CD8-positive, alpha-beta memory T cell (primary cell): ENCODE data around the gene ERGIC2. TPM values are rescaled to one million over a fixed set of nuclear protein-coding genes. Genes with fewer than 3 reads are reported as not detected.
A peak's percentile ranks its signal among the peaks of the same experiment; 100 is the strongest.

ENCODE experiments used
- CTCF ChIA-PET: fragments of 350-600 bp; sonication (Branson Sonifier 250); formaldehyde crosslinking; loops from one replicate; lab custom pipeline; 2021; ENCODE audit warnings: antibody characterized with exemption; lab: Charles Lee
- POLR2A ChIA-PET: fragments of 350-600 bp; sonication (Branson Sonifier 250); formaldehyde crosslinking; loops from one replicate; lab custom pipeline; 2021; ENCODE audit warnings: antibody characterized with exemption; lab: Charles Lee
- DNase-seq, 5 donors: peaks; one replicate each; pipeline versions ENCODE4 v3.0.0 to v3.0.0-alpha.2; 2020 to 2022; ENCODE audit warnings: mixed read lengths in 1 of 5
- H3K27ac ChIP-seq: one replicate; pipeline ENCODE4 v1.7.0; 2013; ENCODE audit warnings: low read depth, mild to moderate bottlenecking, low read length, moderate library complexity
- H3K27me3 ChIP-seq: 2 replicates; pipeline ENCODE4 v1.7.0; 2013; ENCODE audit warnings: low read length, mild to moderate bottlenecking; ENCODE audit not compliant: insufficient read depth, poor library complexity, severe bottlenecking
- H3K36me3 ChIP-seq: 2 replicates; pipeline ENCODE4 v1.7.0; 2013; ENCODE audit warnings: mild to moderate bottlenecking, low read length, moderate library complexity; ENCODE audit not compliant: insufficient read depth
- H3K4me1 ChIP-seq: 2 replicates; pipeline ENCODE4 v1.7.0; 2013; ENCODE audit warnings: mild to moderate bottlenecking, low read length, moderate library complexity; ENCODE audit not compliant: insufficient read depth
- H3K4me3 ChIP-seq: 2 replicates; pipeline ENCODE4 v1.7.0; 2013; ENCODE audit warnings: mild to moderate bottlenecking, low read length
- H3K9me3 ChIP-seq: 2 replicates; pipeline ENCODE4 v1.7.0; 2013; ENCODE audit warnings: mild to moderate bottlenecking, low read length
- H3K27ac Mint-ChIP-seq, 8 donors: one replicate each; pipeline ENCODE4 v1.8.0; 2020 to 2021; ENCODE audit warnings: mixed read lengths in 8 of 8, mild to moderate bottlenecking in 6 of 8, inconsistent platforms in 3 of 8, moderate library complexity in 3 of 8
- H3K27me3 Mint-ChIP-seq, 2 donors: one replicate each; pipeline ENCODE4 v1.8.0; 2020 to 2021; ENCODE audit warnings: mixed read lengths in 2 of 2, mild to moderate bottlenecking in 1 of 2, moderate library complexity in 1 of 2
- H3K36me3 Mint-ChIP-seq, 3 donors: one replicate each; pipeline ENCODE4 v1.8.0; 2020 to 2021; ENCODE audit warnings: mixed read lengths in 3 of 3, inconsistent platforms in 1 of 3, mild to moderate bottlenecking in 1 of 3
- H3K4me1 Mint-ChIP-seq, 3 donors: one replicate each; pipeline ENCODE4 v1.8.0; 2020 to 2021; ENCODE audit warnings: mixed read lengths in 3 of 3, inconsistent platforms in 1 of 3, mild to moderate bottlenecking in 1 of 3
- H3K4me3 Mint-ChIP-seq, 7 donors: one replicate each; pipeline ENCODE4 v1.8.0; 2020 to 2021; ENCODE audit warnings: mixed read lengths in 7 of 7, mild to moderate bottlenecking in 6 of 7, moderate library complexity in 4 of 7, inconsistent platforms in 2 of 7
- H3K9me3 Mint-ChIP-seq, 5 donors: one replicate each; pipeline ENCODE4 v1.8.0; 2020 to 2022; ENCODE audit warnings: mixed read lengths in 5 of 5, mild to moderate bottlenecking in 3 of 5, moderate library complexity in 2 of 5, inconsistent platforms in 1 of 5
- polyA plus RNA-seq: library from polyadenylated mRNA; unstranded; fragments of 300-500 nt; fragmentation: Illumina TruSeq; gene quantifications from one replicate; pipeline ENCODE4 v1.2.3, GENCODE V29; 2021
- total RNA-seq, 2 experiments: library from RNA; stranded (reverse); gene quantifications; one replicate each; pipeline ENCODE4 v1.2.3, GENCODE V29; 2021

The ERGIC2 gene, protein sequence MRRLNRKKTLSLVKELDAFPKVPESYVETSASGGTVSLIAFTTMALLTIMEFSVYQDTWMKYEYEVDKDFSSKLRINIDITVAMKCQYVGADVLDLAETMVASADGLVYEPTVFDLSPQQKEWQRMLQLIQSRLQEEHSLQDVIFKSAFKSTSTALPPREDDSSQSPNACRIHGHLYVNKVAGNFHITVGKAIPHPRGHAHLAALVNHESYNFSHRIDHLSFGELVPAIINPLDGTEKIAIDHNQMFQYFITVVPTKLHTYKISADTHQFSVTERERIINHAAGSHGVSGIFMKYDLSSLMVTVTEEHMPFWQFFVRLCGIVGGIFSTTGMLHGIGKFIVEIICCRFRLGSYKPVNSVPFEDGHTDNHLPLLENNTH
- total RNA-seq (100 to 1,000 TPM; 127 to 130 TPM), polyA plus RNA-seq (116 TPM)

DNA sequence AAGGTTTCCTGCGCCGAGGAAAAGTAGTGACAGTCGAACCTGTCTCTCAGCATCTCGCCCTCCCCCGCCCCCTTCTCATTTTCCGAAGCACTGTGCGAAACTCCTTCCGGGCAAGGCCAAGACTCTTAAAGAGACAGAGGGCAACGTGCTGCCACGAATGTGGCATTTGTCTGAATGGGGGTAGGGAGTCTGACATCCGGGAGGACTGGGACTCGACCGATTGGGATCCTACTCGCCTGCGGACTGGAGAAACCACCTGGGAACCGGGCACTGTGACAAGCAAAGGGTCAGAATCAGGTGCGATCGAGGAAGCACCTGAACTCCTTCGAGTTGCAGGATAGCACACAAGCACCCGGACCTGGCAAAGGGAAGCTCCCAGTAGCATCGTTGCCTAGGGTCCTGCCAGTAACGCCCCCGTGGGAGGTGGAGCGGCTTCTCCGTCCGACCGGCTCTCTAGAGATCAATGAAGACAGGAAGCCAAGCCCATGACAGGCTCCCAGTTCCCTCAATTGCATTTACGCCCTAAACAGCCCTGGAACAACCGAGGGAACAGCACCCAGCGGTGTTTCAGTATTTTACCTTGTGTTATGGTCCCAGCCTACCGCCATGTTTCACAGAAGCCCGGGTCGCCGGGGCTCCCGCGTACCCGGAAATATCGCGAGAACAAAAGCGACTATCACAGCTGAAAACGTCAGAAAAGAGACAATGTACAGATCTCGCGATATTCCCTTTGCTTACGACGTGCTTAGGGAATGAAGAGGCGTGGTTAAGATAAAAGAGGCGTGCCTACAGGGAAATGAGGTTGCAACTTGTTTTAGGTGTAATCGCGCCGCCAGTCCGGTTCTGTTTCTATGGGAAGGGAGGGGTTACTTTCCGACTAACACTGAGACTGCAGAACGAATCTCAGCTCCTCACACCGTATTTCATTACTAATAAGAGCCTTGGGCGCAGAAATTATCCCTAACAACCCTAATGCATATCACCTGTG, at the start of gene ERGIC2:
ERGIC2 (minus strand) TSS at position 637 of the 988 bp plus-strand sequence. CDS start 9,539 bp downstream, outside the sequence.
- H3K4me1 ChIP-seq, result peaks cover 18% of the 10 kb centered on the region
- Mint-ChIP-seq H3K27me3 (no peaks in the 10 kb centered on the region), H3K9me3 (no peaks in the 10 kb centered on the region), H3K4me3 (peak within 1 kb of the TSS; percentile 88 to 98 (median 94)), H3K36me3 (peaks cover 0 to 25% (median 5%) of the 10 kb centered on the region in 3 donors), H3K27ac (peak within 1 kb of the TSS; percentile 81 to 100 (median 96)), H3K4me1 (peaks cover 44 to 66% (median 62%) of the 10 kb centered on the region in 3 donors)
- POLR2A ChIA-PET, result interaction anchor here (0.6 to 1.8 kb wide), 7 partner anchors 10 to 1943 kb away, joined by 3 to 9 read pairs (median 4); partner anchors contain the start of gene IPO8
- H3K9me3 ChIP-seq, result no peaks in the 10 kb centered on the region
- H3K36me3 ChIP-seq, result no peaks in the 10 kb centered on the region
- H3K27me3 ChIP-seq, result no peaks in the 10 kb centered on the region
- H3K27ac ChIP-seq, result peak within 1 kb of the TSS; percentile 94
- DNase-seq, result peak; percentile 79 to 96 (median 94)
- CTCF ChIA-PET, result interaction anchor here (1.5 kb wide), 1 partner anchor 16 kb away, joined by 3 read pairs; no protein-coding TSS in a partner anchor
- H3K4me3 ChIP-seq, result peak within 1 kb of the TSS; percentile 98

DNA sequence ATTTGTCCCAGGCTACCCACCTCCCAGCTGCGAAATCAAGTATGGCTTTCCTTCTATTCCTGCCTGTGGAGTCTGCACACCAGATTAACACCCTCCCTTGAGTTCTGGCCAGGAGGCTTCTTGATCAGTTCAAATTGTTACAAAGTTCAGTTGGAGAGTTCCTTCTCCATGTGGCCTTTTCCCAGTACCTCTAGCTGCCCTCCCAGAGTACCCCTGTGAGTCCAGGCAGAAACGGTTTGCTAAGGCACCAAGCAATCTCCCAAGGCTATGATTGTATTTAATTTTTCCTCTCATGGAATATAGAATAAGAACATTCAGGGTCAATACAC, 49.7 kb upstream of the ERGIC2 start:
- Histone ChIP-seq H3K27ac (no peak overlapping the region), H3K4me3 (no peak overlapping the region), H3K27me3 (no peaks in the 10 kb centered on the region), H3K36me3 (no peaks in the 10 kb centered on the region), H3K4me1 (no peaks in the 10 kb centered on the region), H3K9me3 (no peaks in the 10 kb centered on the region)
- no peaks in the 10 kb centered on the region for H3K36me3 Mint-ChIP-seq
- CTCF ChIA-PET, result no interaction called here
- no peak for DNase-seq
- peaks cover 0 to 6% (median 0%) of the 10 kb centered on the region in 3 donors for H3K4me1 Mint-ChIP-seq
- H3K27me3 Mint-ChIP-seq, result peaks cover 7 to 11% of the 10 kb centered on the region in 2 donors
- H3K9me3 Mint-ChIP-seq, result no peaks in the 10 kb centered on the region
- H3K27ac Mint-ChIP-seq, result no peak overlapping the region
- no peak overlapping the region for H3K4me3 Mint-ChIP-seq
- POLR2A ChIA-PET, result no interaction called here

DNA sequence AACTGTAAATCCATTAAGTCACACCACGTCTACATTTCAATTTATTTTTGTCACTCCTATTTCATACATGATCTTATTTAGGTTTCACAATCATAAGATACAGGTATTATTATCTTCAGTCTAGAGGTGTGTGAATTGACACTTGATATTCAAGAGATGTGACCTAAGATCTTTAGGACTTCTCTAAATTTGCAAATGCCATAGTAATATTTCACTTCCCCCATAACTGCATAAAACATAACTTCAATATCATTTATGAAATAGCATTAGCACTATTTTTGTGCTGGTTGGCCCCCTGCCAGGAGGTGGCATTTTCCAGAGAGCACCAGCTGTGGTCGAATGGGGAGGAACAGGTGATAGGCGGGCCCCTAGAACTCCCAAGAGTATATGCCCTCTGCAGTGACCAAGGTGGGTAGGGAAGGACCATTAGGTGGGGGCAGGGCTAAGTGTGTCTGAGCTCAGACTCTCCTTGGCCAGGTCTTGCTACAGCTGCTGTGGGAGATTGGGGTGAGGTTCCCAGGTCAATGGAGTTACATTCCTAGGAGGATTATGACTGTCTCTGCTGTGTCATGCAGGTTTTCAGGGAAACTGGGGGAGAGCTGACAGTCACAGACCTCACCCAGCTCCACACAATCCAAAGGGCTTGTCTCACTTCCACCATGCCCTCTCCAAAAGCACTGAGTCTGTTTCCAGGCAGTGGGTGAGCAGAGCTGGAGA, 49.2 kb upstream of the ERGIC2 start:
- no peaks in the 10 kb centered on the region for H3K27me3 ChIP-seq
- H3K4me1 Mint-ChIP-seq, result peaks cover 0 to 6% (median 0%) of the 10 kb centered on the region in 3 donors
- H3K27ac ChIP-seq, result no peak overlapping the region
- H3K27ac Mint-ChIP-seq, result no peak overlapping the region
- peaks cover 7 to 14% of the 10 kb centered on the region in 2 donors for H3K27me3 Mint-ChIP-seq
- H3K36me3 Mint-ChIP-seq, result no peaks in the 10 kb centered on the region
- no peaks in the 10 kb centered on the region for H3K4me1 ChIP-seq
- H3K9me3 ChIP-seq, result no peaks in the 10 kb centered on the region
- no peaks in the 10 kb centered on the region for H3K36me3 ChIP-seq
- no peak overlapping the region for H3K4me3 ChIP-seq
- no peak for DNase-seq
- H3K9me3 Mint-ChIP-seq, result no peaks in the 10 kb centered on the region
- H3K4me3 Mint-ChIP-seq, result no peak overlapping the region
- ChIA-PET CTCF (no interaction called here), POLR2A (no interaction called here)

DNA sequence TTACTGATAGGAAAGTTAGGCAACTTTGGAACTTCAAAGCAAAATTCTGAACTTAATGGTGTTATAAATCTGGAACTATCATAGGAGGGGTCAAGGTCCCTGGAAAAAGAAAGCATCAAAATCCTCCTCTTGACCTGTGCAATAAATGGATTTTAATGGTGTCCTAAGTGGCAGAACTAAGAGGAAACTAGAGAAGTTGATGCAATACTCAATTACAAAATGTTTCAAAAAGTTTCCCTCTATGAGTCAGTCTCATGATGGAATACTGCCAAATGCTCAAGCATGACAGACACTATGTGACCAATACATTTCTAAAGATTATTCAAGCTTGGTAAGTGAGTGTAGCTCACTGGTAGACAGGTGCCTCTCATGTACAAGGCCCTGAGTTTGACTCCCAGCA, 47.7 kb upstream of the ERGIC2 start:
- no peaks in the 10 kb centered on the region for H3K27me3 ChIP-seq
- no peaks in the 10 kb centered on the region for H3K36me3 ChIP-seq
- Mint-ChIP-seq H3K4me3 (no peak overlapping the region), H3K27ac (no peak overlapping the region), H3K9me3 (no peaks in the 10 kb centered on the region), H3K4me1 (peaks cover 0 to 6% (median 0%) of the 10 kb centered on the region in 3 donors), H3K27me3 (peaks cover 11 to 14% of the 10 kb centered on the region in 2 donors), H3K36me3 (no peaks in the 10 kb centered on the region)
- DNase-seq, result no peak
- POLR2A ChIA-PET, result no interaction called here
- CTCF ChIA-PET, result no interaction called here
- H3K9me3 ChIP-seq, result no peaks in the 10 kb centered on the region
- no peaks in the 10 kb centered on the region for H3K4me1 ChIP-seq
- H3K4me3 ChIP-seq, result no peak overlapping the region
- no peak overlapping the region for H3K27ac ChIP-seq

DNA sequence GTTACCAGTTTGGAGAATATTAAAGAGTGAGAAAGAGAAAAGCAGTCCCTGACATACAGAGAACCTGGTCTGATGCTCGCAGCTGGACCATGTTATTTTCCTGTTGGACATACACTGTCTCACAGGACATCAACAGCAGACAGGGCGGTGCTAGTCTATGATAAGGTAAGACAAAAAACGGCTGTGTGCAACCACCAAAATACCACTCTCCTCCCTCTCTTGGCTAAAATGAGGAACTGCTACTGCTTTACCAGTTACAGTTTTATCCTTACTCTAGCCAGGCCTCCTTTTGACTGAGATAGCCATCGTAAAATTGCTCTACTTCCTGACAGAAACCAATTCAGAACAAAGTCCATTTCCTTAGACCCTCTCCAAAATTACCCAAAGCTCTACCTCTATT, 47.0 kb upstream of the ERGIC2 start:
- H3K27ac ChIP-seq, result no peak overlapping the region
- Mint-ChIP-seq H3K4me3 (no peak overlapping the region), H3K27ac (peak overlapping the region in 1 of 8 donors; percentile 6), H3K4me1 (peaks cover 0 to 6% (median 0%) of the 10 kb centered on the region in 3 donors), H3K9me3 (no peaks in the 10 kb centered on the region), H3K27me3 (peaks cover 12 to 14% of the 10 kb centered on the region in 2 donors), H3K36me3 (no peaks in the 10 kb centered on the region)
- H3K4me3 ChIP-seq, result no peak overlapping the region
- no peaks in the 10 kb centered on the region for H3K27me3 ChIP-seq
- CTCF ChIA-PET, result interaction anchor here (0.7 to 1.4 kb wide), 3 partner anchors 10 to 114 kb away, joined by 3 to 4 read pairs (median 3); no protein-coding TSS in a partner anchor
- peak in 1 of 5 donors; percentile 1 for DNase-seq
- no peaks in the 10 kb centered on the region for H3K9me3 ChIP-seq
- no peaks in the 10 kb centered on the region for H3K36me3 ChIP-seq
- POLR2A ChIA-PET, result no interaction called here
- H3K4me1 ChIP-seq, result no peaks in the 10 kb centered on the region

DNA sequence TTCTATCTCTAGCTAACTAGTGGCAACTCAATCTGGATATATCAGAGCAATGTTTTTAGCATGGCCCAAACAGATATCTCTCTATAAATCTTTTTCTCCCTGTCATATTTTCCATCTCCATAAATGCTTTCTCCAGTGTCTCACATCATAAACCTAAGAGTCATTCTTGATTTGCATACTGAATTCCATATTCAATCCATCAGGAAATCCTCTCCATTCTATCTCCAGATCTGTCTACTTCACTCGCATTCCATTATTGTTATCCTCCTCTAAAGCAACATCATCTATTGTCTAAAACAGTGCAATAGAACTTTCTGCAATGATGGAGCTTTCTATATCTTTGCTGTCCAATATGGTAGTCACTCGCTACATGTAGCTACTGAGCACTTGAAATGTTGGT, 45.5 kb upstream of the ERGIC2 start:
- CTCF ChIA-PET, result interaction anchor here (1.4 kb wide), 1 partner anchor 9 kb away, joined by 4 read pairs; no protein-coding TSS in a partner anchor
- DNase-seq, result no peak
- no peaks in the 10 kb centered on the region for H3K36me3 Mint-ChIP-seq

DNA sequence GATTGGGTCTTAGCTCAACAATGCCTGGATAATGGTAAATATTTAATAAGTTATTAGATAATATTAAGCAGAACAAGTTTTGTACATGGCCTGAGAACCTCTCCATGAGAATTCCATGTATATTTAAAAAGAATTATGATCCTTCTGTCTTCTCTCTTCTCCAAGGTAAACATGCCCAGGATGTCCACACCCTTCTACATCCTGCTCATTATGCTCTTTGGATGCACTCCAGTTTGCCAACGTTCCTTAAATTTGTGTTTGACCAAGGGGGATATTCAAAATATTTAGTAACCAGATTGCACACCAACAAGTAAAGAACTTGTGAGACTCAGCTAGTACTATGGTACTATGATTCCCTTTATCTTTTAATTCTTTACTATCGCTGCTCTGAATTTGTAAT, 44.8 kb upstream of the ERGIC2 start:
- H3K9me3 Mint-ChIP-seq, result no peaks in the 10 kb centered on the region
- Histone ChIP-seq H3K4me3 (no peak overlapping the region), H3K4me1 (no peaks in the 10 kb centered on the region), H3K27me3 (no peaks in the 10 kb centered on the region), H3K36me3 (no peaks in the 10 kb centered on the region), H3K9me3 (no peaks in the 10 kb centered on the region), H3K27ac (no peak overlapping the region)
- no peak for DNase-seq
- no peak overlapping the region for H3K4me3 Mint-ChIP-seq
- POLR2A ChIA-PET, result no interaction called here
- peaks cover 0 to 6% (median 0%) of the 10 kb centered on the region in 3 donors for H3K4me1 Mint-ChIP-seq
- H3K27me3 Mint-ChIP-seq, result peaks cover 7 to 25% of the 10 kb centered on the region in 2 donors
- CTCF ChIA-PET, result no interaction called here
- no peak overlapping the region for H3K27ac Mint-ChIP-seq
- no peaks in the 10 kb centered on the region for H3K36me3 Mint-ChIP-seq

More for the DNA sequence above, 45.5 kb upstream of the ERGIC2 start:
- H3K9me3 ChIP-seq, result no peaks in the 10 kb centered on the region
- no peak overlapping the region for H3K27ac Mint-ChIP-seq
- H3K4me3 ChIP-seq, result no peak overlapping the region
- POLR2A ChIA-PET, result no interaction called here
- no peaks in the 10 kb centered on the region for H3K27me3 ChIP-seq
- no peak overlapping the region for H3K27ac ChIP-seq
- no peaks in the 10 kb centered on the region for H3K36me3 ChIP-seq
- peaks cover 7 to 22% of the 10 kb centered on the region in 2 donors for H3K27me3 Mint-ChIP-seq
- no peaks in the 10 kb centered on the region for H3K4me1 ChIP-seq
- H3K9me3 Mint-ChIP-seq, result no peaks in the 10 kb centered on the region
- peaks cover 0 to 6% (median 0%) of the 10 kb centered on the region in 3 donors for H3K4me1 Mint-ChIP-seq
- H3K4me3 Mint-ChIP-seq, result no peak overlapping the region
